ENCODE data around the gene FPR2. TPM values are rescaled to one million over a fixed set of nuclear protein-coding genes. Genes with fewer than 3 reads are reported as not detected.

FPR2 gene
- polyA plus RNA-seq (ENCODE audit: insufficient read length in 3 of 3): under 1 TPM; 0.26 to 0.38 (median 0.33) TPM
- long read RNA-seq, donor 1: 0 reads
- long read RNA-seq, donor 2: 0 reads
- long read RNA-seq, donor 3: 0 reads
- long read RNA-seq, donor 4: 0 reads
- long read RNA-seq, donor 5, partial matches to known transcripts: 0 of 1 reads
- long read RNA-seq, donor 5, other reads (novel, unspliced or antisense): 0 of 1 reads
- long read RNA-seq, donor 6: 0 reads
- long read RNA-seq, donor 7: 0 reads
- long read RNA-seq, donor 8: 0 reads
- long read RNA-seq, donor 9: 0 reads
- long read RNA-seq, donor 10: 0 reads
- long read RNA-seq, donor 11: 0 reads
- long read RNA-seq, donor 12: 0 reads
- long read RNA-seq, donor 13: 0 reads
- long read RNA-seq, donor 14: 0 reads
- long read RNA-seq, donor 15, partial matches to known transcripts: 0 of 1 reads
- long read RNA-seq, donor 15, other reads (novel, unspliced or antisense): 0 of 1 reads
- long read RNA-seq, donor 16: 0 reads

GRCh38 chr19:51760697-51761356 lies at the start of gene FPR2:
FPR2 (plus strand) TSS chr19:51761180; CDS start chr19:51768659, 7,479 bp downstream.
- no peak for DNase-seq (ENCODE audit: extremely low read depth in 1 of 11, low read depth in 9 of 11, low spot score in 4 of 11)

- no peak for DNase-seq (ENCODE audit: extremely low read depth in 1 of 11, low read depth in 9 of 11, low spot score in 4 of 11)
Measured at GRCh38 chr19:51711702-51712101, 49.3 kb upstream of the FPR2 start.

DNA sequence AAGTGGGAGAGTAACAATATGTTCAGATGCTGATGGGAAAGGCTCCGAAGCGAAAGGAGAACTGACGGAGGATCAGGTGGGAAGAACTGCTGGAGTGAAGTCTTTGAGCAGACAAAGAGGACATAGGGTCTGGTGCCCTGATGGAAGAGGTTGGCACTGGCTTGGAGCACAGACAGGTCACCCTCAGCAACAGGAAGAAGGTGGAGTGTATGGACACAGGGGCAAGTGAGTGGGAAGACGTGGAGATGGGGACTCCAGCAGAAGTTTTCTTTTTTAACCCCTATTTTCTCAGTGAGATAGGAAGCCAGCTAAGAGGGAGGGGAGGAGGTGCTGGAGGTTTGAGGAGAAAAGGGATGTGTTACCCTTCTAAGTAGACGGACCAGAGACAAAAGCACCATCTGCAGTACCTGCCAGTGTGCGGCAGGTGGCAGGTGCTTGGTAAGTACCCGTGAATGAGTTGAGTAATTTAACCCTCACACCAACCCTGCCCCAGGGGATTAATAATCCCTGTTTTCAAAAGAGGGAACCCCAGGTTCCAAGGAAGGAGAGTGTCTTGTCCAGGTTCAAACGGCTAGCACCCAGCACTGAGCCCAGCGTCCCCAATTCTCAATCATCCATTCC lies 48.4 kb upstream of the FPR2 start:
- no peak for DNase-seq (ENCODE audit: extremely low read depth in 1 of 11, low read depth in 9 of 11, low spot score in 4 of 11)

- no peak for DNase-seq (ENCODE audit: extremely low read depth in 1 of 11, low read depth in 9 of 11, low spot score in 4 of 11)
Measured at GRCh38 chr19:51713319-51714285, 47.4 kb upstream of the FPR2 start.

GRCh38 chr19:51714848-51715247 lies 46.1 kb upstream of the FPR2 start:
- no peak for DNase-seq (ENCODE audit: extremely low read depth in 1 of 11, low read depth in 9 of 11, low spot score in 4 of 11)

- DNase-seq (ENCODE audit: extremely low read depth in 1 of 11, low read depth in 9 of 11, low spot score in 4 of 11): no peak
Measured at GRCh38 chr19:51715850-51716249, 45.1 kb upstream of the FPR2 start.

- no peak for DNase-seq (ENCODE audit: extremely low read depth in 1 of 11, low read depth in 9 of 11, low spot score in 4 of 11)
Measured at GRCh38 chr19:51716925-51717324, 44.1 kb upstream of the FPR2 start.

DNA sequence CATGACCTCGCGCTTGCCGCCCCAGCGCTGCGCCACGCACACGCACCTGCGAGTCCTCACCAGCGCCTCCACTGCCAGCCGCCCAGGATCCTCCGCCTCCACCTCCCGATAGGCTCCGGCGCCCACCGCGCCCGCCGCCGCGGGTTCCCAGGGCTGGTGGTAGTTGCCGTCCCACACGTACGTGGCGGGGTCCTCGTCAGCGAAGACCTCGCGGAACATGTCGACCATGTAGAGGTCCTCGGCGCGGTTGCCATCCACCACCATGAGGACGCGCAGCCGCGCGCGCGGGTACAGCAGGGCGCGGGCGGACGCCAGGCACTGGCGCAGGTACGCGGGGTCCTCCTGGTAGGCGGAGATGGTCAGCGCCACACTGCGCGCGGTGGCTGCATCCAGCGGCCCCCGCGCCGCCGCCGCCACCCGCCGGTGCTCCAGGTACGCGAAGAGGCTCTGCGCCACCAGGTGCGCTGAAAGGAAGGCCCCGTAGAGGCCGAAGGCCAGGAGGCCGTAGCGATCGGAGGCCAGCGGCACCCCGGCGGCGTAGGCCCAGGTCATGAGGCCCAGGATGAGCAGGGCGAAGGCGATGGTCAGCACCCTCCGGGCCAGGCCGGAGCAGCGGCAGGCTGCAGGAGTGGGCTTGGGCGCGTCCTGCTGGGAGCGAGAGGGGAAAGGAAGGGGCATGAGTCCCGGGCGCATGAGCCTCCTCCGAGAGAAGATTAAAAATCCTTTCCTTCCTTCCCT lies 41.6 kb upstream of the FPR2 start:
- DNase-seq (ENCODE audit: extremely low read depth in 1 of 11, low read depth in 9 of 11, low spot score in 4 of 11): no peak

DNA sequence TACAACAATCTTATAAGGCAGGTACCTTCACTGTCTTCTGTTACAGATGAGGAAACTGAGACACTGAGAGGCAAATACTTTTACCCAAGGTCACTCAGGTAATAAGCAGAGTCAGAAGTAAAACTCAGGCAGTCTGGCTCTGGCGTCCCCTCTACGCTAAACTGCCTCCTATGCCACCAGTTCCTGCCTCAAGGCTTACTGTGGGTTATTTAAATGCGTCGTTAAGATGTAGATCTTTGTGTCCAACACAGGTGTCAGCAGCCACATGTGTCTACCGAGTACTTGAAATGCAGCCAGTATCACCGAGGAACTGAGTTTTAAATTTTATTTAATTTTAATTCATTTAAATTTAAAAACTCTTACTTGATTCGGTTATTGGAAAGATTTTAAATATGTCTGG lies 39.1 kb upstream of the FPR2 start:
- DNase-seq (ENCODE audit: extremely low read depth in 1 of 11, low read depth in 9 of 11, low spot score in 4 of 11): no peak

DNA sequence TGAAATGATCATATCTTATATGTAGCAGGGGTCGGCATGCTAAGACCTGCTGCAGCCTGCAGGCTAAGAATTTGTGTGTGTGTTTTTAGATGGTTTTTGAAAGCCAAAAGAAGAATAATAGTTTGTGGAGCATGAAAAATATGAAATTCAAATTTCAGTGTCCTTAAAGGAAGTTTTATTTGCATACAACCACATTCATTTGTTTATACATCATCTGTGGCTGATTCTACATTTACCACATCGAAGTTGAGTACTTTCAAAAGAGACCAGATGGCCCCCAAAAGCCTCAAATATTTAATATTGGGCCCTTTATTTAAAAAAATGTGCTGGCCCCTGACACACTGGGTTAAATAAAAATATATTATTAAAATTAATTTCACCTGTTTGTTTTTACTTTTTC lies 38.5 kb upstream of the FPR2 start:
- no peak for DNase-seq (ENCODE audit: extremely low read depth in 1 of 11, low read depth in 9 of 11, low spot score in 4 of 11)

DNA sequence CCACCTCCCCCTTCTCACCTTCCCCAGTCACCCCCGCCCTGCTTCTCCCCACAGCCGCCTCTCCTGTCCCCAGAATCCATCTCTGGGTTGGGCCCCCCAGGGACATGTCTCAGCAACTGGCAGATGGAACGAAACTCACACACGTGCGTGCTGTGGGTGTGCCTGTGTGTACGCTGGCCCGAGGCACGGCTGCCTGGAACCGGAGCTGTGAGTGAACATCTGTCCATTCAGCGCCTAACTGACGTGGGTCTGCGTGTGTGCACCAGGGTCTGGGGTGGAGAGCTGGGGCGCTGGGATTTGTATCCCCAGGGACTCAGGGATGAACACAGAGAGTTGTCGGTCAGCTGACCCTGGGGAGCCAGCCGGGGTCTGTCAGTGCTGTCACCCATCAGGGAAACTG lies 36.4 kb upstream of the FPR2 start:
- no peak for DNase-seq (ENCODE audit: extremely low read depth in 1 of 11, low read depth in 9 of 11, low spot score in 4 of 11)

DNA sequence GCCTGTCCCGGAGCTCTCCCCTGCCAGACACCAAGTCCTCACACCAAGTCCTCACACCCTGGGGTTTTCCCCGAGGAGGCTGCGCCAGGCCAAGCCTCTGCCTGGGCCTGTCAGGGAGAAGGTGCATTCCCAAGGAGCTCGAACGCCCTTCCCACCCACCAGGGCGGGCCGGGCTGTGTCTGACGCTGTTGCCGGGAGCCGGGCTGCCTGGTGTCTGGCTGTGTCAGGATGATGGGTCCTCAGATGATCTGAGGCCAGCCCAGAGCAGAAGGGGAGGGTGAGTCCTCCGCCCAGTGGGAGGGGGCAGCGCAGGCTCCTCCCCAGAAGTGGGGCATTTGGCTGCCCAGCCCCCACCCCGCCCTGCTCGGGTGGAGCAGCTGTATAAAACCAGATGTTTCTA lies 34.9 kb upstream of the FPR2 start:
- DNase-seq (ENCODE audit: extremely low read depth in 1 of 11, low read depth in 9 of 11, low spot score in 4 of 11): no peak

DNA sequence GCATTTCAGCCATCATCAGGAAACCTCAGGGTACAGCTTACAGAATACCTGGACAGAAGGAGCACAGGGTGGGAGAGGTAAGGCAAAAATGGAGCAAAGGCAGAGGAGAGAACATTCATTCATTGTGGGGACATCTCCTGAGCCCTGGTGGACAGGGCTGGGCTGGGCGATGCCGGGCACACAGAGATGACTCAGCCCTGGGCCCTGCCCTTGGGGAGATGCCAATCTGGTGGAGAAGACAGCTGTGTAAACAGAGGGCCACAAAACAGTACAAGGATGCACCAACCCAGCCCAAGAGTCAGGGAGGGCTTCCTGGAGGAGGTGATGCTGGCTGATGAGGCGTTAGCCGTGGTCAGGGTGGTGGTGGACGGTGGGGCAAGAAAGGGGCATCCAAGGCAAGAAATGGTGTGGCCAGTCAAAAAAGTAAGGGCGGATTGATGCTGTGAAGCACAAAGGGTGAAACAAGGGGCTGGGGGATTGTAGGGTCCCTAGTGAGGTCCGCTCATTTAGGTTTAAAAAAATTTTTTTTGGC lies 33.6 kb upstream of the FPR2 start:
- DNase-seq (ENCODE audit: extremely low read depth in 1 of 11, low read depth in 9 of 11, low spot score in 4 of 11): no peak

DNA sequence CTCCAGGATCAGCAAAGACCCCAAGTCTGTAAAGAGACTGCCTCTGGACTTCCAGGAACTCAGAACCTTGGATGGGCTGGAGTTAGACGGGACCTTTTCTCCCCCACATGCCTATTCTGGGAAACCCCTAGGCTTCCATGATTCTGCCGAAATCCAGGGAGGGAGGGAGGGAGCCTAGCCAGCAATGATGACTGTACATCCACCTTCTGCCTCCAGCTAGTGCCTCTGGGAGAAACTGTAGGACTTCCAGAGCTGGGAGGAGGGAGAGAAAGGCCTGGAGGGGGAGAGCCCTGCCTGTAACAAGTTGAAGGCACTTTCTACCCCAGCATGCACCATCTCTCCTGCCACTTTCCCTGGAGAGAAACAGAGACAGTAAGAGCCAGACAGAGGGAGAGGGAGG lies 31.2 kb upstream of the FPR2 start:
- no peak for DNase-seq (ENCODE audit: extremely low read depth in 1 of 11, low read depth in 9 of 11, low spot score in 4 of 11)

DNA sequence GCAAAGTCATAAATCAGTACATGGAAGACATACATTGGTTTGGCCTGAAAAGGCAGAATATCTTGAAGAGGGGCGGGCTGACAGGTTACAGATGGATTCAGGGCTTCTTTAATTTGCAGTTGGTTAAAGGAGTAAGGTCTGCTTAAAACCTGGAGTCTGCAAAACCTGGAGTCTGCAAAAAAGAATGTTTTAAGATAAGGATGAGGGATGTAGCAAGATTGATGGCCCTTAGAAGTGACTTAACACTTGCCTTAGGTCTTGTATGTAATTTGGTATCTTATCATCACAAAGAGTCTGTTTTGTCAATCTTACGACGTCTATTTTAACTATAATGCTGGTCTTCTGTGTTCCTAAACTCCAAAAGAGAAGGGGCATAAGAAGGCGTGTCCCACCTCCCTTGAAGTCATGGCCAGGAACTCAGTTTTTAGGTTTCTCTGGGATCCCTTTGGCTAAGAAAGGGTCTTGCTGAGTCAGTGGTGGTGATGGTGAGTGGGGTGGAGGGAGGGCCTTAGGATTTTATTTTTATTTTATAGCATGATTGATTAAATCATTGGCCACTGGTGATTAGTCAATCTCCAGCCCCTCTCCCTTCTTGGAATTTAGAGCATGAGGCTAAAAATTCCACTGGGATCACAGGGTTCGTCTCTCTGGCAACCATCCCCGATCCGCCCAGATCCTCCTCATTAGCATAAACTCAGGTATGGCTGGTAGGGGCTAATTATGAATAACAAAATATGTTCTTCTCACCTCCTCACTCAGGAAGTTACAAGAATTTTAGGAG lies 27.0 kb upstream of the FPR2 start:
- no peak for DNase-seq (ENCODE audit: extremely low read depth in 1 of 11, low read depth in 9 of 11, low spot score in 4 of 11)

GRCh38 chr19:51735759-51736449 lies 25.1 kb upstream of the FPR2 start:
- no peak for DNase-seq (ENCODE audit: extremely low read depth in 1 of 11, low read depth in 9 of 11, low spot score in 4 of 11)

DNA sequence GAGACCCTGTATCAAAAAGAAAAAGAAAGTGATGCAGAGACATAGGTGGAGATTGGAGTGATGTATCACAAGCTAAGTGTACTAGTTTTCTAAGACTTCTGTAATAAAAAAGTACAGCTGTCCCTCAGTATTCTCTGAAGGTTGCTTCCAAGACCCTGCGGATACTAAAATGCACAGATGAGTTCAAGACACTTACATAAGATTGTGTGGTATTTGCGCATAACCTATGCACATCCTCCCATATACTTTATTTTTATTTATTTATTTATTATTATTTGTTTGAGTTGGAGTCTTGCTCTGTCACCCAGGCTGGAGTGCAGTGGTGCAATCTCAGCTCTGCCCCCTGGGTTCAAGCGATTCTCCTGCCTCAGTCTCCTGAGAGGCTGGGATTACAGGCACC lies 23.6 kb upstream of the FPR2 start:
- DNase-seq (ENCODE audit: extremely low read depth in 1 of 11, low read depth in 9 of 11, low spot score in 4 of 11): no peak
